IPS DF 19.7 (cell line): Measurements from ENCODE around the gene CDC20.
"Not testable (repeated sequence)": the region's sequence is repeated elsewhere in the genome, so short reads cannot be mapped to it uniquely, and the experiment has no call there.

Experiments used
- DNase-seq: peaks from one replicate; pipeline ENCODE4 v3.0.0-alpha.2; 2013; ENCODE audit warnings: low read depth, low spot score

The CDC20 gene

GRCh38 chr1:43358121-43358745 is 548 bp upstream of the CDC20 start:
- DNase-seq = no peak

DNA sequence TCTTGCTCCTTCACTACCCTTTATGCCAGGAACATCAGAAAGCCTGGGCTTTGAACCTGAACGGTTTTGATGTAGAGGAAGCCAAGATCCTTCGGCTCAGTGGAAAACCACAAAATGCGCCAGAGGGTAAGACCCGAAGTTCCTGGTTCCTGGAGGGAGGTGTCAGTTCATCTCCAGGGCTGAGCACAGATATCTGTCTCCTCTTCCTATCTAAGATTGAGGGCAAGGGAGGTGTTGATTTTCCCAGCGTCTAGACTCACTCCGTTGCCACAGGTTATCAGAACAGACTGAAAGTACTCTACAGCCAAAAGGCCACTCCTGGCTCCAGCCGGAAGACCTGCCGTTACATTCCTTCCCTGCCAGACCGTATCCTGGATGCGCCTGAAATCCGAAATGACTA is 915 bp downstream of the CDC20 start:
- DNase-seq = no peak

GRCh38 chr1:43360616-43361015 is 1.8 kb downstream of the CDC20 start:
- DNase-seq = no peak

DNA sequence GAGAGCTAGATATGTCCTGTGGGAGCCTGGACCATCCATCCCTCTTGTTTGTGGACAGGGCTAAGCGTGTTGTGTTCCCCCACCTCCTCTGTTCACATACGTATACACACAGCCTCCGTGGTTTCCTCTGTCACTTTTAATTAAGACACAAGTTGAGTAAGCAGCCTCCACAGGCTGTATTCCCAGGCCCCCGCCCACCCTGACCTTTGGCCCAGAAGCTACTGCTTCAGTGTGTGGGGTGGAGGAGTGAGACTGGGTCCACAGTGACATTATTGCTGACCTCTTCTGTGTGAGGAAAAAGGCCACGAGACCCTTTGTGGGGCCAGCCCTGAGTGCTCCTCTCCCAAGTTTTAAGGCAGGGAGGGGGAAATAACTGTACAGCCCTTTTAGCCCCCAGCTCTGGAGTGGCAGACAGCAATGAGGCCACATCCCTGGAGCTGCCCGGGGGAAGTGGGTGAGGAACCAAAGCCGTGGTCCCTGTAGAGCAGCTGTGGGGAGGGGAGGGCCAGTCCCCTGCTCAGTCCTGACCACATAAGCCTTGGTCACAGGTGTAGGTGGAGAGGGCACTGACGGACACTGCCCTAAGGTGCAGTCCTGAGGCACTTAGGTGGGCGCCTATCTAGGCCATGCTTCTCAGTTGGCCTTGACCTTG is 4.6 kb downstream of the CDC20 start:
- no peak for DNase-seq

- DNase-seq = no peak
Measured at GRCh38 chr1:43363935-43364525, 5.2 kb downstream of the CDC20 start.

DNA sequence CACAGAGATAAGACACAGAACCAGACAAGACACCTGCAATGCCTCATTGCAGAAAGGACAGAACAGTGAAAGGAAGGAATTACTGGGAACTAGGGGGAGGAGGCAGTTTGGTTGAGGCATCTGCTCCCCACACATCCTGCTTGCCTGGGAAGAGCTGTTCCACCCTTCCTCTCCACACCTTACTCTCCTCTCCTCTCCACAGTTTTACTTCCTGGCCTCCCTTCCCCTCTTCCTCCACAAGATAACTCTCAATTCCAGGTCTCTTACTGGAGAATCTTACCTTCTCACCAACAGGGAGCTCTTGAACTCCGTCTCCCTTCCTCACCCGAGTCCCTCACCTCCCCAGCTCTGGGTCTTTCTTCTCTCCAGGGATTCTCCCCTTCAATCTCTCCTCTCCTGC is 6.9 kb downstream of the CDC20 start:
- DNase-seq = no peak

DNA sequence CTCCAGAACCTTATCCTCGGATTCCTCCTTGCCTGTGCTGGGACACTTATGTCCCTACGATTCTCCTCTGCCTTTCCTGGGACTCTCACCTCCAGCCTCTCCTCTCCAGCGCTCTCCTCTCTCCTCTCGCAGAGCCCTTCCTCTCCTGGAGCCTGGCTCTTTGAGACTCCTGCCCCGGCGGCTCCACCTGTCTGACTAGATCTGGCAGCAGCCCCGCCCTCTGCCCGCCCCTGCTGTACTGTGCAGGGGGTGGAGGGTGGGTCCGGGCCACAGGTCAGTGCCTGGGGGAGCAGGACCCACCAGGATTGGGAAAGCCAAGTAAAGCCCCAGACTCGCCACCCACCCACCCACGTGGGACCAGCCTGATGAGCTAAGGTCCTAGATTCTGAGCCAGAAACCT is 7.4 kb downstream of the CDC20 start:
- DNase-seq = no peak

DNA sequence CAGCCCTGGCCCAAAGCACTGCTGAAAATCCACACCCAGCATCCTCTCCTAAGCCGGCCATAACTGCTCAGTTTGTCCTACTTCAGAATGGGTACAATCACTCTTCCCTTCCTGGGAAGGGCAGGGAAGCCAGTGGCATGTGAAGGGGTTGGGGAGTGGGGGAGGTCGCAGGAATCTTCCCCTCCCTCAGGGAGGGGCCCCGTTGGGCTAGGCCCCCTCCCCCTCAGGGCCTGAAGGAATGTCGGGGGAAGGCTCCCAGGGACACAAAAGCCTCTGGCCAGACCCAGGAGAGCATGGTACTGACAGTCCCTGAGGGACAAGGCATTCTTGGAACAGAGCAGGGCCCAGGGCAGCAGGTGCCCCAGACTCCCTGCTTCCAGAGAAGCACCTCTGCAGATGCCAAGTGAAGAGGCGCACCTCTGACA is 7.8 kb downstream of the CDC20 start:
- DNase-seq = no peak

GRCh38 chr1:43367026-43367903 is 8.5 kb downstream of the CDC20 start:
- no peak for DNase-seq

DNA sequence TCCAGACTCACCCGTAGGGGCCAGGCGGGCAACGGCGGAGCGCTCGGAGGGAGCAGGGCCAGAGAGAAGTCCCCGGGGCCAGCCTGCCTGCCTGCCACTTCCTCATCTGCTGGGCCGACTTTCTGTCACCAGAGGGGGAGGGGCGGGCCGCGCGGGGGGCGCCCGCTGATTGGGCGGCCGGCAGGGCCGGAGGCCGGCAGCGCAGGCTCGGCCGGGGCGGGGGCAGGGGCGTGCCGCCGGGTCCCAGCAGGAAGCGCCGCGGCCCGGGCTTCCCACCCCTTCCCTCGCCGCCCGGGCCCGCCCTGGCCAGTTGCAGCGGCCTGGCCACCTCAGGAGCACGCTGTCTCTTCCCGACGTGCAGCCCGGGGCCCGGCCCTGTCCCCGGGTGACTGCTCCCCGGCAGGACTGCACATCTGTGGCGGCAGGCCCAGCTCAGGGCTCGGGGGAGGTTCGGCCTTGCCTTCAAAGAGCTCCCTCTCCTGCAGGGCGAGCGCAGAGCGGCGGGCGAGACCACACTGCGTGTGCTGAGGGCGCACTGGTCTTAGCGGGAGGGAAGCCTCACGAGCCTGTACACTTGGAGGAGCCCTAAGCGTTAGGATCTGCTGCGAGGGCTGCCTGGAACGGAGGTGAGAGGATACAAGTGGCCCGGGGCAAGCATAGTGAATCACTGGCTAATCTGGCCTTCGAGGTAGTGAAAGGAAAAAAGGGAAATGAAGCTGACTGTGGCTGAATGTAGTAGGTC is 9.3 kb downstream of the CDC20 start, which contains the start of gene ELOVL1:
Gene ELOVL1 (minus strand): TSS at position 108 of the 742 bp plus-strand sequence. CDS start 2,402 bp downstream, outside the sequence.
- DNase-seq = no peak

DNA sequence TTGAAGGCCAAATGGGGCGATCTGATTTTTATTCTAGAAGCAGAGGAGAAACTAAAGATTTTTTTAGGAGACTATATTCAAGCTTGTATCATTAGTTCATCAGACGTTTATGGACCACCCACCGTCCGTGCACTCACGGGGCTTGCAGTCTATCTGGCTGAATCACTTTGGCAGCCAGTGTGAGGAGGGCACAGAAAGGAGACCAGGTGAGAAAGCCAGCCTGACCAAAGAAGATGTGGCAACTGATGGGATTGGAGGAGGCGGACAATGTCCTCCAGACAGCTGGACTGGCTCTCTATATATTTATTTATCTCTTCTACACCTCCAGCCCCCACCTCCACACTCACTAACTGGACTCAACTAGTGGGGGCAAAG is 9.9 kb downstream of the CDC20 start:
- DNase-seq = no peak

GRCh38 chr1:43369779-43370178 is 11.0 kb downstream of the CDC20 start:
- not testable (repeated sequence) for DNase-seq

- no peak for DNase-seq
Measured at GRCh38 chr1:43370564-43370963, 11.8 kb downstream of the CDC20 start.

DNA sequence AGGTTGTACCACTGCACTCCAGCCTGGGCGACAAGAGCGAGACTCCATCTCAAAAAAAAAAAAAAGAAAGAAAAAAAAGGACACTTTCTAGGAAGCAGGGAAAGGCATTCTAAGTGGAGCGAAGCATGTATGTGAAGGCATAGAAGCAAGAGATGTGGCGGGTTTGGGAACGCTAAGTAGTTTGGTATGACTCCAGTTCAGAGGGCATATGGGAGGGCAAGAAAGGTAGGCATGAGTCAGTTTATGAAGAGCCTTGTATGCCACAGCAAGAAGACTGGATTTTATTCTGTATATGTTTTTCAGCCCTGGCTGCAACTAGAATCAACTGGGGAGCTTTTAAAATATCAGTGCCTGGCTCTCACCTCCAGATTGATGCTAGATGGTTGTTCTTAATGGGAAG is 13.4 kb downstream of the CDC20 start:
- no peak for DNase-seq

DNA sequence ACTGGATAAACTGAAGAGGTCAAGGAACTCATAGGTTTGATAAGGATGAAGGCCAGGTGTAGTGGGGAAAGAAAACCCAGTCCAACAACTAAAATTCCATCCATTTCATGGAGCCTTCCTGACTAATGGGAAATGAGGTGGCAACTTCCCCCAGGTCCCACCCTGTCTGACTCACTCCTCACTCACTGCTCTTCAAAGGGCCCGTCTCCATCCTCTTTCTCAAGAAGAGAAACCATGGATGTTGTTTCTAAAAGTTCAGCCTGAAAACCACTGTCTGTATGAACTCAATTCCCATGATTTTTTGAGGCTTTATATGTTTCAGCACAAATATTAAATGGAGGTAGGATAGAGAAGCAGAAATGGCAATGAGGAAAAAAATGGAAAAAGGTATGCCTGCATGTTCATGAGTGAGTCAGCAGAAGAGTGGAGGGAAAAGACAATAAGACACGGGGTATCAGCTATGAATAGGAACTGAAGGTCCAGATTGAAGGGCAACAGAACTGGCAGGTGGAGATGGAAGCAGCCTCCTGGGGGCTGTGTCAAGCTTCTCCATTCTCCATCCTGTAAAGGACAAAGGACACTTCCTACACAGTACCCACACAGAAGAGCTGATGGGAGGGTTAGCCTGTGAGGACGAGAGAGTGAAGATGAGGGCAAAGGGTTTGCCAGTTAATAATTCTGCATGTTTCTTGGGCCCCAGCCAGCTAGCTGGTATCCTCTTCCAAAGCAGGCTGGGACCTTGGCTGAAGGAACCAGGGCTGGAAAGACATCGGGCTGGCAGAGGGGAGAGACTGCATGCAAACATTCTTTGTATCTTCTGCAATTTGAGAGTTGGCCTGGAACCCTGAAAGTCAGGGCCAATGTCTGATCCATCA is 14.5 kb downstream of the CDC20 start:
- no peak for DNase-seq

GRCh38 chr1:43376723-43377235 is 18.0 kb downstream of the CDC20 start:
- no peak for DNase-seq

GRCh38 chr1:43377831-43378230 is 19.1 kb downstream of the CDC20 start:
- no peak for DNase-seq

DNA sequence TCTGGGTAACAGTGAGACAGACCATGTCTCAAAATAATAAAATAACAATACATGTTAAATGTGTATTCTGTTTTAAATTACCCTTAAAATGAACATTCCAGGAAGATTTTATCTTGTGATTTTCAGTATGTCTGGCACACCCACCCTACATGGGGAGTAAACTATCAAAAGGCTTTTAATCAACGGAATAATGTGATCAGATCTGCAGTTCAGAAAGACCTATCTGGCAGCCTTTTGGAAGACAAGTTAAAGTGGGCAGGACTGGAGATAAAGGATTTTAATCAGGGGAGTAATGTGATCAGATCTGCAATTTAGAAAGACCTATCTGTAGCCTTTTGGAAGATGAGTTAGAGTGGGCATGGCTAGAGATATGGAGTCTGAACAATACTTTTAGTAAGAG is 20.7 kb downstream of the CDC20 start:
- DNase-seq = no peak

GRCh38 chr1:43381612-43382011 is 22.8 kb downstream of the CDC20 start:
- DNase-seq = no peak
